Activated T-helper 17 cell treated with anti-CD3 and anti-CD28 coated beads, Interleukin-2, amount 50 U/mL, for 72 hours (primary cell): ENCODE results near the gene HOMER3. TPM values are rescaled to one million over a fixed set of nuclear protein-coding genes. Genes with fewer than 3 reads are reported as not detected.

ENCODE experiments used
- ATAC-seq: fragments of 150-1000 bp; cut with Tn5 transposase; replicated peaks from 2 replicates; pipeline ENCODE4 v1.10.0; 2021; ENCODE audit warnings: mild to moderate bottlenecking, moderate library complexity
- H3K27ac Mint-ChIP-seq: one replicate; pipeline ENCODE4 v1.8.0; 2022; ENCODE audit warnings: mixed read lengths
- H3K27me3 Mint-ChIP-seq: one replicate; pipeline ENCODE4 v1.8.0; 2022; ENCODE audit warnings: mixed read lengths
- H3K36me3 Mint-ChIP-seq: one replicate; pipeline ENCODE4 v1.8.0; 2022; ENCODE audit warnings: low read depth, mild to moderate bottlenecking, mixed read lengths
- H3K4me1 Mint-ChIP-seq: one replicate; pipeline ENCODE4 v1.8.0; 2022; ENCODE audit warnings: mixed read lengths
- H3K4me3 Mint-ChIP-seq: one replicate; pipeline ENCODE4 v1.8.0; 2022; ENCODE audit warnings: mild to moderate bottlenecking, mixed read lengths
- H3K9me3 Mint-ChIP-seq: one replicate; pipeline ENCODE4 v1.8.0; 2022; ENCODE audit warnings: mixed read lengths
- total RNA-seq, 2 donors: library from RNA; stranded (reverse); gene quantifications; one replicate each; pipeline ENCODE4 v1.2.3, GENCODE V29; 2022

Gene HOMER3
- total RNA-seq, 2 donors from 2014 or later, result 0.63 to 1.7 TPM

DNA sequence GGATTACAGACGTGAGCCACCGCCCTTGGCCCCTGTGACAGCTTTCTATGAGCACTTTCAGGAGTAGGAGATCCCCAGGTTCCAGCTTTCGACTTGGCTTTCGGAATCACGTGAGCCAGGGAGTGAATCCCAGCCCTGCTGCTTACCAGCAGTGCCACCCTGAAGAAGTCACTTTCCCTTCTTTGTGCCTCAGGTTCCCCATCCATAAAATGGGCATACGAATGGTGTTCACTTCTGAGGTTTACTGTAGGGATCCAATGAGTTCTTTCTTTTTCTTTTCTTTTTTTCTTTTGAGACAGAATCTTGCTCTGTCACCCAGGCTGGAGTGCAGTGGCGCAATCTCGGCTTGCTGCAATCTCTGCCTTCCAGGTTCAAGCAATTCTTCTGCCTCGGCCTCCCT, 4.3 kb upstream of the HOMER3 start:
- no peaks in the 10 kb centered on the region for H3K27me3 Mint-ChIP-seq
- no peak overlapping the region for H3K4me3 Mint-ChIP-seq
- no peaks in the 10 kb centered on the region for H3K9me3 Mint-ChIP-seq
- H3K36me3 Mint-ChIP-seq, result no peaks in the 10 kb centered on the region
- H3K27ac Mint-ChIP-seq, result no peak overlapping the region
- ATAC-seq, result no peak
- no peaks in the 10 kb centered on the region for H3K4me1 Mint-ChIP-seq

DNA sequence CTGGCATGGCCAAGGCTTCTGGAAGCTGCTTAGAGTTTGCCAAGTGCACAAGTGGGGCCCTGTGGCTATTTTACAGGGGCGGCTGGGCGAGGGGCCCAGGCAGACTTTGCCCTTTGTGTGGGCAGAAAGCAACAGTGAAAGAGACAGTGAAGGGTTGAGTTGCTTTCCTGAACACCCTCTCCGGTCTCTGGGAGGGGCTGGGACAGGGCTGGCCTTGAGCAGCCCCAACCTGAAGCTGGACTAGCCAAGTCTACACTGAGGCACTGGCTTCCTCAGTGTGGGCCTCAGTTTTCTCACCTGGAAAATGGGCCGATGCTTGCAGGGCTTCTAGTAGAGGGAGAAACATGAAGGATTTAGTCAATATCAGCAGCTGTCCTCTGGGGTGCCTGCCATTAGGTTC, 2.4 kb upstream of the HOMER3 start:
- Mint-ChIP-seq H3K4me3 (no peak overlapping the region), H3K27ac (no peak overlapping the region), H3K36me3 (no peaks in the 10 kb centered on the region), H3K9me3 (no peaks in the 10 kb centered on the region), H3K4me1 (peaks cover 4% of the 10 kb centered on the region), H3K27me3 (peaks cover 4% of the 10 kb centered on the region)
- ATAC-seq, result no peak

DNA sequence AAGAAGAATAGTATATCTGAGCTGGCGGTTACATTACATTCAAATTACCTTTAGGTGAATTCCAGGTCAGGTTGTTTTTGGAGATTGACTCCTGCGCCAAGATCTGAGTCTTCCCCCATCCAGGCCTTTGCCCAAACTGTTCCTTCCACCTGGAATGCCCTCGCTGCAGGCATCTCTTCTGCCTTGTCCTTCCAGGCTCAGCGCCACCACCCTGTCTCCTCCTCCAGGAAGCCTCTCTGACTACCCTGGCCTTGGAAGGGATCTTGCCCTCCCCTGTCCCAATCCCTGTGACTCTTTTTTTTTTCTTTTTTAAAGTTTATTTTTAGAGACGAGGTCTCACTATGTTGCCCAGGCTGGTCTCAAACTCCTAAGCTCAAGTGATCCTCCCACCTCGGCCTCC, 1.7 kb upstream of the HOMER3 start:
- Mint-ChIP-seq H3K9me3 (no peaks in the 10 kb centered on the region), H3K4me1 (peaks cover 4% of the 10 kb centered on the region), H3K36me3 (no peaks in the 10 kb centered on the region), H3K4me3 (peak overlapping the region; percentile 44), H3K27me3 (peaks cover 4% of the 10 kb centered on the region), H3K27ac (peak overlapping the region; percentile 33)
- no peak for ATAC-seq

DNA sequence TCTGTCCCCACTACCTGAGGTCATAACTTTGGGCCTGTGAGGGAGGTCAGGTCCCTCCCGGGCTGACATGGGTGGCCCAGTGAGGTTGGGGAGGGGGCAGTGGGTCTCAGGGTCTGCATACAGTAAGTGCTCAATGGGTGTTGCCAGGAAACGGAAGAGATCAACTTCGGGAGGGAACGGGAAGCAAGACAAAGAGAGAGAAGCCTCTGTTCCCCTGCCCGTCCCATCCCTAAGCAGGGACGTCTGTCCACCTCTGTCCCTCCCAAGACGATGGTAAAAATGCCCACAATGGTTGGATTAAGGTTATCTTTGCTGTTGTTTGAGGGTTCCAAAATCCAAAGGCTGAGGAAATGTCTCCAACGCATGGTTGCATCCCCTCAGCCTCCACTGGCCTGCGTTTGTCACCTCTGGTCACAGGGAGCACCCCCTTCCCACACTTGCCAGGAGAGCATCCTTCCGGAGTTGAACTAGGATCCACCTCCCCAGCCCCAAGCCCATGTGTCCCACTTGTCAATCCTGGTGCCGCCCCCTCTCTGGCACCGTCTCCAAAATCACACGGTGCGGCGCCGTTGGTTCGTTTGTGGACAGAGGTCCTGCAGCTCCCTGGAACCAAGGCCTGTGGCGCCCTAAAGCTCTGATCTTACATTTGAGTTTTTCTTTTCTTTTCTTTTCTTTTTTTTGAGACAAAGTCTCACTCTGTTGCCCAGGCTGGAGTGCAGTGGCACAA, 774 bp upstream of the HOMER3 start:
- Mint-ChIP-seq H3K27me3 (peaks cover 4% of the 10 kb centered on the region), H3K4me1 (peaks cover 4% of the 10 kb centered on the region), H3K9me3 (no peaks in the 10 kb centered on the region), H3K36me3 (no peaks in the 10 kb centered on the region), H3K27ac (peak overlapping the region; percentile 33), H3K4me3 (peak overlapping the region; percentile 44)
- no peak for ATAC-seq

DNA sequence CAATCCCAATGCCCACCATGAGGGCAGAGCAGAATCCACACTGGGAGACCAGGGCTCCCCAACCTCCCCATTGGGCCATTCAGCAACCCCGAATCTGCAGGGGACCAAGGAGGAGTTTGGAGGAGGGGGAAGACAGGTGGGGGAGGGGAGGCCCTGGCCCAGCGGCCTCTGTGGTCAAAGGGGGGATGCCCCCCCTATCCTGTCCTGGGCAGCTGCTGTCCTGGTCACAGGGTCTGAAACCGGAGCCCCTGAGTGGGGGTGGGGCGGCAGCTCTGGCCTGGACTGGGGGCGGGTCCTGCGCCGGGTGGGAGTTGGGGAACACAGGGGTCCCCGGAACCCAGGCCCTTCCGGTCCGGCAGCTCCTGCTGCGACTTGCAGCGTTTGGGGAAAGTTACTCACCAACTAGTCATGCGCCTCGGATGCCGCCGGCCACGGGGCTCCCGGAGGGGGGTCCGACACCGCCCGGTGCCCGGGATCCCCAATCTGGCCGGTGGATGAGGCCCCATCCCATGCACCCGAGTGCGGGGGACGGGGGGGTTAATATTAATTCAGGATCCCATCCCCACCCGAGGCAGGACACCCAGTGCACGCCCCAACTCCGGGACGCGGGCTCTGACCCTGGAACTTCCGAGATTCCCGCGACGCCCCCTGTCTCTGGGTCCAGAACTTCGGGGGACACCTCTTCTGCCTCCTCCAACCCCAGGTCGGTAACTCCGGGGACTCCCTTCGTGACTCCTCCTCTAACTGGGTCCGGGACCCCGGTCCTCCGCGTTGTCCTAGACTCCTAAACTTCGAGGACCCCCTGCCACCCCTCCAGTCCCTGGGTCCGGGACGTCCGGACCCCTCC, 872 bp downstream of the HOMER3 start:
- Mint-ChIP-seq H3K36me3 (no peaks in the 10 kb centered on the region), H3K27me3 (peaks cover 4% of the 10 kb centered on the region), H3K9me3 (no peaks in the 10 kb centered on the region), H3K27ac (no peak overlapping the region), H3K4me3 (peak overlapping the region; percentile 66), H3K4me1 (peaks cover 4% of the 10 kb centered on the region)
- peak; percentile 50 for ATAC-seq

DNA sequence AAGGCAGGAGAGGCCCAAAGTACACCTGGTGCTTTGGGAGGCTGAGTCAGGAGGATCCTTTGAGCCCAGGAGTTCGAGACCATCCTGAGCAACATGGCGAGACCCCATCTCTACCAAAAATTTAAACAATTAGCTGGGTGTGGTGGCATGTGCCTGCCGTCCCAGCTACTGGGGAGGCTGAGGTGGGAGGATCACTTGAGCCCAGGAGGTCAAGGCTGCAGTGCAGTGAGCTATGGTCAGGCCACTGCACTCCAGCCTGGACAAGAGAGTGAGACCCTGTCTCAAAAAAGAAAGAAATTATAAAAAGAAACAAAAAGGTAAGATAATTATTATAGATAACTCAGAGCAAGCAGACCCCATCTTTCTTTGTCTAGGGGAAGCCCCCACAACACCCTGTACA, 1.9 kb downstream of the HOMER3 start:
- H3K4me3 Mint-ChIP-seq, result peak overlapping the region; percentile 66
- no peaks in the 10 kb centered on the region for H3K9me3 Mint-ChIP-seq
- peaks cover 4% of the 10 kb centered on the region for H3K4me1 Mint-ChIP-seq
- peaks cover 5% of the 10 kb centered on the region for H3K27me3 Mint-ChIP-seq
- no peak overlapping the region for H3K27ac Mint-ChIP-seq
- no peak for ATAC-seq
- H3K36me3 Mint-ChIP-seq, result no peaks in the 10 kb centered on the region

DNA sequence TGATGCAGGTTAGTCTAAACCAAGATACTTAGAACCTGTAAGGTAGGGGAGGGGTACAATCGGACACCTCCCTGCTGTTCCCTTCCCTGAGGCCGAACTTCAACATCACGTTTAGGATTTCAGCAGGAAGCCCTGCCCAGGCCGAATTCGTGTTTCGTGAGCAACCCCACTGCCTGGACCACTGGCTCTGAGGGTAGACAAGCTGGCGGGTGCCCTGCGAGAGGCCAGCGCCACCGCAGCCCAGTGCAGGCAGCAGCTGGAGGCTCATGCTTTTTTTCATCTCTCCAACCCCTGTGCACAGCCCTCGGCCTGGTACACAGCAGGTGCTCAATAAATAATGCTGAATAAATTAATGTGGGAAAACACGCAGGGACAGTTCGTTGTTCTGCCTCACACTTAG, 7.7 kb downstream of the HOMER3 start:
- no peaks in the 10 kb centered on the region for H3K9me3 Mint-ChIP-seq
- H3K27ac Mint-ChIP-seq, result no peak overlapping the region
- no peaks in the 10 kb centered on the region for H3K36me3 Mint-ChIP-seq
- H3K27me3 Mint-ChIP-seq, result peaks cover 5% of the 10 kb centered on the region
- ATAC-seq, result no peak
- H3K4me3 Mint-ChIP-seq, result peak overlapping the region; percentile 34
- peaks cover 4% of the 10 kb centered on the region for H3K4me1 Mint-ChIP-seq

DNA sequence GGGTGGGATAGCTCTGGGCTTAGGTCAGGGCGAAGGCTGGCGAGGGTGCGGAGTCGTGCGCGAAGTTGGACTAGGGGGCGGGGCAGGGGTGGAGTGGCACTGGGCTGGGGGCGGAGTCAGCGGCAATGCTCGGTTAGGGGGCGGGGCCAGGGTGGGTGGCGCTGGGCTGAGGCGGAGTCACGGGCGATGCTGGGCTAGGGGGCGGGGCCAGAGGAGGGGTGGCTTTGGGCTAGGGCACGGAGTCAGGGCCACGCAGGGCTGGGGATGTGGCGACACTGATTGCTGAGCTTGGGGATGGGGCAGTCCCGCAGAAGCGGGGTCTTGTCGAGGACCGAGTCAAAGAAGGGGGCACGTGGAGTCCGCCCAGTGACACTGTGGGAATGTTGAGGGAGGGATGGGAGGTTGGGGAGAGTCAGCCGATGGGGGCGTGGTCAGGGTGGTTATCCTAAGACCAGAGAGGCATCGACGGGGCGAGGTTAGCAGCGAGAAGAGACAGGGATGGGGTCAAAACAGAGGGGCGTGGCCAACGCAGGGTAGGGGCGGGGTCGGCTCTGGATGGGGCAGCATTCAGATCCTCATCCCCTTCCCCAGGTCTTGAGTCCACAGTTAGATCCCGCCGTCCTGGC, 8.7 kb downstream of the HOMER3 start:
- peak; percentile 96 for ATAC-seq
- Mint-ChIP-seq H3K4me1 (peaks cover 4% of the 10 kb centered on the region), H3K9me3 (no peaks in the 10 kb centered on the region), H3K36me3 (peaks cover 6% of the 10 kb centered on the region), H3K4me3 (peak overlapping the region; percentile 71), H3K27ac (no peak overlapping the region), H3K27me3 (peaks cover 5% of the 10 kb centered on the region)

DNA sequence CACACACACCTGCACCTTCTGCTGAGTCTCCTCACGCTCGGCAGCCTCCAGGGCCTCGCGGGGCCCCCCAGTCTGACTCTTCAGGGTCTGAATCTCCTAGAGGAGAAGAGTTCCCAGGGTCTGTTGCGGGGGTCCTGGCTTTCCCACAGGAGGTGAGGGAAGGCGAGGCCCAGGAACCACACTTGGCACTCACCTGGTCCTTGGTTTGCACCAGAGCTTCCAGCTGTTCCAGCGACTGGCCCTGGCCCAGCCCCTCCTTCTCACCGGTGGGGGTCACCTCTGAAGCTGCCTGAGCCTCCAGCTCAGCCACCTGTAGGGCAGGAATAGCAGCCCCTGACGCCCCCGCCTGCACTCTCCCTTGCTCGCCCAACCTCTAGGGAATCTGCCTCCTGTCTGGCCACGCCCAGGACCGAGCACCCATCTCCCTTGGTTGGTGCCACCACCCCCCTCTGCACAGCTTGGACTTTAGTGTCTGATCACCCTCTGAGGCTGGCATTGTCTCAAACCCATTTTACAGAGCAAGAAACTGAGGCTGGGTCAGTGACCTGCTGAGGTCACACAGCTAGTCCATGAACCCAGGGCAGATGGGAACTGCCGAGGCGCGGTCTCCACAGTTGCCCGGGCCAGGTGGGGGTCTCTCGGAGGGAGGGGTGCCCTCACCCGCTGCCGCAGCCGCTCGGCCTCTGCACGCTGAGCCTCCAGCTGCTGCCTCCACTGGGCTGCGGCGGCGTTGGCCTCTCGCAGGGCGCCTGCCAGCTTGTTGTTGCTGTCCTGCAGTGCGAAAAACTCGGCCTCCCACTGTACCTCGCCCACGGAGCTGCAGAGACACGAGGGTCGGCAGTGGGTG, 9.5 kb downstream of the HOMER3 start:
- no peak for ATAC-seq
- Mint-ChIP-seq H3K4me3 (no peak overlapping the region), H3K27ac (no peak overlapping the region)

DNA sequence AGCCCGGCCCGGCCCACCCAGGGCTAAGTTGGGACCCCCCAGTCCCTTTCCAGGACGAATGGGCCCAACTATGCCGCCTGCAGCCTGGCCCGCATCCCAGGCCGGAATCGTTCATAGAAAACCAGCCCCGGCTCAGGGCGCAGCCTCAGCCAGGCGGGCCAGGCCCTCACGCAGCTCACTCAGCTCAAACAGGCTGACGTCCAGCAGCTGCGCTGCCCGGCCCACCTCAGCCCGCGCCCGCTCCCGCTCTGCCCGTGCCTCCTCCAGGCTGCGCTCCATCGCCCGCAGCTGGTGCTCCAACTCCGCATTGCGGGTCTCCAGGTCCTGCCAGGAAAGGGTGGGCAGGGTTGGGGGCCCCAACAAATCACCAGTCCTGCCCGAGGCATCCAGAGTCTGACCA, 11.7 kb downstream of the HOMER3 start:
- peaks cover 5% of the 10 kb centered on the region for H3K27me3 Mint-ChIP-seq
- H3K27ac Mint-ChIP-seq, result no peak overlapping the region
- peaks cover 34% of the 10 kb centered on the region for H3K36me3 Mint-ChIP-seq
- H3K4me3 Mint-ChIP-seq, result no peak overlapping the region
- H3K9me3 Mint-ChIP-seq, result no peaks in the 10 kb centered on the region
- ATAC-seq, result no peak
- peaks cover 4% of the 10 kb centered on the region for H3K4me1 Mint-ChIP-seq

More for the DNA sequence above, 9.5 kb downstream of the HOMER3 start:
- Mint-ChIP-seq H3K36me3 (peaks cover 14% of the 10 kb centered on the region), H3K4me1 (peaks cover 4% of the 10 kb centered on the region), H3K27me3 (peaks cover 5% of the 10 kb centered on the region), H3K9me3 (no peaks in the 10 kb centered on the region)

DNA sequence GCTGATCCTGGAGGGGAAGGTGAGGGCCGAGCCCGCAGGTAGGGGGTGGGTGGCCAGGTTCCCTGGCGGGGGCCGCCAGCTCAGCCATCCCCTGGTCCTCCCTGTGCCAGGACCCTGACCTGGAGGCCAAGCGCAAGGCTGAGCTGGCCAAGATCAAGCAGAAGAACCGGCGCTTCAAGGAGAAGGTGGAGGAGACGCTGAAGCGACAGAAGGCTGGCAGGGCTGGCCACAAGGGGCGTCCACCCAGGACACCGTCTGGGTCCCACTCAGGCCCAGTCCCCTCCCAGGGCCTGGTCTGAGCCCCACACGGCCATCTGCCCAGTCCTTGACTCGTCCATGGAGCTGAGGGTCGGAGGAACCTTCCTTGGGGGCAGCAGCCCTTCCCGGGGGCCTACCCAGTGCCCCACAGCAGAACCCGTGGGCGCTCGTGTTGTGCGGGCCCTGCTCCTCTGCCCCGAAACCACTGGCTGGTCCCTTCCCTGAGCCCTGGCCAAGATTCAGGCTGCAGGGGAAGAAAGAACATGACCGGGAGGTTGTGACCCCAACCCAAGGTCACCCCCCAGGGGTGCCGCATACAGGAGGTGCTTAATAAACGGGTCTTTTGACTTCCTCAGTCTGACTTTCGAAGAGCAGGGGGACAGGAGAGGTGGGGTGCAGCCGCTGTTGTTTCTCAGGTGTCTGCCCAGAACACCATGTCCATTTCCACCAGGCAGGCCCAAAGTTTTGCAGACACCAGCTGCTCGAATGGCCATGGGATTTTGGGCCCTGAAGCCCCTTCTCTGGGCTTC, 12.8 kb downstream of the HOMER3 start:
- Mint-ChIP-seq H3K36me3 (peaks cover 45% of the 10 kb centered on the region), H3K4me1 (peaks cover 4% of the 10 kb centered on the region), H3K27me3 (no peaks in the 10 kb centered on the region), H3K4me3 (no peak overlapping the region), H3K27ac (no peak overlapping the region), H3K9me3 (no peaks in the 10 kb centered on the region)
- no peak for ATAC-seq

DNA sequence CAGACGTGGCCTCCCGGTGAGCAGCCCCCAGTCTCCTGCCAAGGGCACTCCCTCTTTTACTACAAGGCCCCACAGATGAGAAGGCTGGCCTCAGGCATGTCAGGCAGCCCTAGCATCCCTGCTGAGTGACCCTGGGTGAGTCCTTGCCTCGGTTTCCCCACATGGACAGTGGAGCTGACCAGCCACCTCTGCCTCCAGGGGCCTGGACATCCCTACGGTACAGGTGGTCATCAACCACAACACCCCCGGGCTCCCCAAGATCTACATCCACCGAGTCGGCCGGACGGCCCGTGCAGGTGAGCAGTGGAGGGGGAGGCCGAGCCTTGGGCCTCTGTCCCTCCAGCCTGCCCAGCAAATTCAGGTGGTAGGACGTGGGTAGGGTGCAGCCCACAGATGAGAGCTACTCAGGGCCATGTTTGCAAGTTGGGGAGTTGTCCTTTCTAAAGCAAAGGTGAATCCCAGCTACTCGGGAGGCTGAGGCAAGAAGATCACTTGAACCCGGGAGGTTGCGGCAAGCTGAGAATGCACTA, 16.3 kb downstream of the HOMER3 start:
- H3K9me3 Mint-ChIP-seq, result no peaks in the 10 kb centered on the region
- no peaks in the 10 kb centered on the region for H3K4me1 Mint-ChIP-seq
- no peak overlapping the region for H3K27ac Mint-ChIP-seq
- peaks cover 74% of the 10 kb centered on the region for H3K36me3 Mint-ChIP-seq
- no peaks in the 10 kb centered on the region for H3K27me3 Mint-ChIP-seq
- ATAC-seq, result no peak
- H3K4me3 Mint-ChIP-seq, result no peak overlapping the region

DNA sequence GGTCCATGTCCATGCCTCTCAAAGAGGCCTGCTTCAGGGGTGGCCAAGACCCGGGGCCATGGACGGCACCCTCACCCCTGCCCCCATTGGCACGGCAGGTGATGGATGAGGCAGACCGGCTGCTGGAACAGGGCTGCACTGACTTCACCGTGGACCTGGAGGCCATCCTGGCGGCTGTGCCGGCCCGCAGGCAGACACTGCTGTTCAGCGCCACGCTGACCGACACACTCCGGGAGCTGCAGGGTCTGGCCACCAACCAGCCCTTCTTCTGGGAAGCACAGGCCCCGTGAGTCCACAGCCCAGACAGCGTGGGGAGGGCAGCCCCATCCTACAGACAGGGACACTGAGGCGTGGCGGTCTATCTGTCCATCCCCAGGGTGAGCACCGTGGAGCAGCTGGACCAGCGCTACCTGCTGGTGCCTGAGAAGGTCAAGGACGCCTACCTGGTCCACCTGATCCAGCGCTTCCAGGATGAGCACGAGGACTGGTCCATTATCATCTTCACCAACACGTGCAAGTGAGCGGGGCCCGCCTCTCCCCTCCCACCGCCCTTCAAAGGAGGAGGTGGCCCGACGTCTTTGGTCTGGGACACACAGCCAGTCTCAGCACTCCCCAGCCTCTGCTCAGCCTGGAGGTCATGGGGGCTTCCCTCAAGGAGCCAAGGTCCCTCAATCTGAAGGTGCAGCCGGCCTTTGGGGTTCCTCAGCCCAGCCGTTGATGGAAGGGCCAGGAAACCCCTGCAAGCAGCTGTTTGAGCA, 18.6 kb downstream of the HOMER3 start:
- Mint-ChIP-seq H3K9me3 (no peaks in the 10 kb centered on the region), H3K4me1 (no peaks in the 10 kb centered on the region), H3K27me3 (no peaks in the 10 kb centered on the region), H3K4me3 (no peak overlapping the region), H3K36me3 (peaks cover 88% of the 10 kb centered on the region), H3K27ac (no peak overlapping the region)
- no peak for ATAC-seq
